GM19043 (cell line): ENCODE data around the gene TEC.
"Not testable (repeated sequence)": the region's sequence is repeated elsewhere in the genome, so short reads cannot be mapped to it uniquely, and the experiment has no call there.

Experiments
- ATAC-seq: cut with Tn5 transposase; IDR thresholded peaks from one replicate; pipeline ENCODE4 v1.9.1; 2021; ENCODE audit warnings: low read depth; ENCODE audit not compliant: unreplicated experiment

TEC gene

DNA sequence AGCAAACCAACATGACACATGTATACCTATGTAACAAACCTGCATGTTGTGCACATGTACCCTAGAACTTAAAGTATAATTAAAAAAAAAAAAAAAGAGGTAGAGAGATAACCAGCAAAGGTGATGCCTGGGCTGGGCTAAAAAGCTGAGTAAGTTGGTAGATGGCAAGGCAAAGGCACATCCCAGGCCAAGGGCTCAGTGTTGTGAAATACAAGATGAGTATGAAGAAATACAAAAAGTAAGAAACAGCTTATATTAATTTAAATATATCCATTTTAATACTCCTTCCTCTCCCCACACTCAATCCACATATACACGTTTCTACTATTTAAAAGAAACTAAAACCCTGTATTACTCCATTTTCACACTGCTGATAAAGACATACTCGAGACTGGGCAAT lies 25.8 kb downstream of the TEC start:
- ATAC-seq: no peak

DNA sequence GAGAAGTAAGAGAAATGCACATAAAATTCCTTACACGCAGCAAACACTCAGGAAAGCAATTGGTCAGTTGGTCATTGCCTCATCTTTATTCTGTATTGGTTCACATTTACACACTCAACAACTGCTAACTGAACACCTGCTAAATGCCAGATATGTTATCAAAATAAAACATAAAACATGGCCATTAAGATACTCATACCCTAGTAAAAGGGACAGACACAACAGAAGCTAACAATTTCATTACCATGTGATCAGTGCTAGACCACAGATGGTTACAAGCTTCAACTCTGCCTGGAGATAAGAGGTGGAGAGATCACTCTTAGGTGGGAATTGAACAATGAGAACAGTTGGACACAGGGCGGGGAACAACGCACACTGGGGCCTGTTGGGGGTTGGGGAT lies 26.2 kb downstream of the TEC start:
- ATAC-seq: no peak

DNA sequence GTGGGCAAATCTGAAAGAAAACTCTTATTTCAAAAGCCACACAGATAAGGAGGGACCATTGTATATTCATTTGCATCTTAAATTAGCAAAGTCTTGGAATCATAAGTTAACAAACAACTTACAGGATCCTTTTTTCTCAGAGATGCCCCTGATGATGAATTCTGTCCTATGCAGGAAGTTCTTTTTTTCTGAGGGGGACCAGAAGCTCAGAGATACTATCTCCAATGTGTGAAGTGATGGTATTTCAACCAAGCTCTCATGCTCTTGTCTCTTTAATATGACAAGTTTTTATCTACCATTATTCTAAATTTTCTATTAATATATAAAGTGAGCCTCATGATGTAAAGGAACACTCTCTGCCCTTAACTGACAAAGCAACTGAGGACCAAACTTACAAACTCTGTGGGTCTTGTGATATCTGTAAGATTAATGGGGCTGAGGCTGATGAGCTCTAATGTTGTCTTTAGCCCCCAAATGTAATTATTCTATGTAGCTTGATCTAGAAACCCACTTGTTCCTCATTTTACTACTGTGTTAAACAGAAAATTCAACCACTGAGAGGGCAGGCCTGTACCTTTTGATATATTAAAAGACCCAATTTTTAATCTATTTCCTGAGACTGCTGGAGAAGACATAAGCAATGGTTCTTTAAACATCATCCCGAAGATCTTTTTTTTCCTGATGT lies 27.0 kb downstream of the TEC start:
- ATAC-seq: no peak

DNA sequence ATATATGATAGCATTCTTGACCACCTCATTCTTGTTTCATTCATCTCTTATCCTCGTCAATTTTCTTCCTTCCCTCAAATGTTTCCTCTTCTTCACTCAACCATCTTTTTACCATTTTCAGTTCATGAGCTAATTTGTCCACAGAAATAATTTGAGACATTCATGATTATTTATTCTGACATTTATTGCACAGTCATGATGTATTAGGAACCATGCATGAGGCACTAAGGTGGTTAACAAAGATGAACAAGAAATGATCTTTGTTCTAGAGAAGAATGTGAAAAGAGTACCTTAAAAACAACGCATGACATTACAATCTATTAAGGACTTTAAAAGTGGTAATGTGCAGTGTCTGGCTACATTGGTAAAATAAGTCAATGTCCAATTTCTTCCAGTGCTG lies 27.9 kb downstream of the TEC start:
- ATAC-seq: no peak

DNA sequence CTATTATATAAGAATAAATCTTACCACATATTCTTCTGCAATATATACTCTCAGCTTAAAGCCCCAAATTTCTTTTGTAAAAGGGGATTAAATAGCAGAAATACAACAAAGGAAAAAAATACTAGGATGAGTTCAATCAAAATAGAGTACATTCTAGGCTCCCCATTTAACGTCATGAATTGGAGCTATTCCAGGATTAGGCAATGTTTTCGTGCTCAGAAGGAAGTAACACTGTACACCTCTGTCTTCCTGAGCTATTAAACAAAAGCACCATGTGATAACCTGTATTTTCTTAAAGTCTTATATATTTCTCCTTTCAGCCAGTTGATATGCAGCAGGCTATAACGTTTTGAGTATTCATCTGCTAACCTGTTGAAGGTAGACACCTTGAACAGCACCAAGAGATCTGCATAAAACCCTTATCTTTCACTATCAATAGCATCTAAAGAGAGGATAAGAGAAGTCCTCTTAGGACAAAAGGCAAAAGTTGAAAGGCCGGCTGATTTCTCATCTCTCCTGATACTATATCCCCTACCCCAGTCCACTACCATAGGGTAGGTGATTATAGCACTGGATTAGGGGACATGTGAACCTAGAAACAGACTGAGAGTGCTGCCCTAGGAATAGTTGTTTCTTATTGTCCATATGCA lies 31.5 kb downstream of the TEC start:
- ATAC-seq: no peak

DNA sequence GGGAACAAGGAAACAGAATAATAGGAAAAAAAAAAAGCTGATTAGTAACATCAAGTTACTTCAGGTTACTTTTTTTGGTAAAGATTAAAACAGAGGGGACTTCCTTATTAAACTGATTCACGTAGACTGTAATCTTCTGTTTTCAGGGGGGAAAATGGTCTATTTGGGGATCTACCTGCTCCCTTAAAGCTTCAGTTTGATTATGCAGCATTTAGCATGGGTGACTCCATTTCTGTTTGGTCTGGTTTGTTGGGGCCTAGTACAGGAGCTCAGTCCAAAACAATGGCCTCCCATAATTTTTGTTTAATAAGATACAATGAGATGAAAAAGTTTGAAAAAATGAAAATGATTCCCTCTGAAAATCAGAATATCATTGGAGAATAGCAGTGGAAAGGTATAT lies 34.6 kb downstream of the TEC start:
- ATAC-seq: no peak

DNA sequence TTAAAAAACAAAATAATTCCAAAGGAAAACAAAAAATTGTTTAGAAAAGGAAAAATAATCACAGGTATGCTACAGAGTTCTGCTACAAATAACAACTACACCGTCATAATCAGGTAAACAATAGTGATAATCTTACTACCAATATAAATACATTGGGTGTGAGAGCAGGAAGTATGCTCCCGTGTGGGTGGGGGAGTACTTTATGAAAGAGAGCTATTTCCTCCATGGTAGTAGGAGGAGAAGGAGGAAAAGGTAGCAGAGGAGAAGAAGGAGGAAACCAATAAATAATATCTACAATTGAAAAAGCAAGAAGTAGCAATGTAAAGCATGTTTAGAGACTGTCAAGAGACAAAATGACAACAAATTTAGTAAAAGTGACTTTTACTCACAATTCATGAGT lies 35.1 kb downstream of the TEC start:
- ATAC-seq: no peak

DNA sequence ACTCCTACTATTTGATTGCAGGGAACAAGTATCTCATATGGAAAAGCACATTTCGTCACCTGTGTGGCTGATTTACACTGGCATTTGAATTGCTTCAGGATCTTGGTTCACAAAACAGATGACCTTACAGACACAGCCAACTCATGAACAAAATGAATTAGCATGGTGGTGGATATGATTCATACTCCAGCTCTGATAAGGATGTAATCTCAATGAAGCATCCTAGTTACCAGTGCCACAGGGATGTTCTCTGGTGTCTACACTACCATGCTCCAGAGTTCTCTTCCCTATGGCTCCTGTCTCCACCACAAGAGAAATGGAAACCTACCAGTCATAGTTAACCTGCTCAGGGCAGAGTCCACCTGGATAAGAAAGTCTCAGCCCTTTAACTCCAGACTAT lies 40.7 kb downstream of the TEC start:
- ATAC-seq: no peak

DNA sequence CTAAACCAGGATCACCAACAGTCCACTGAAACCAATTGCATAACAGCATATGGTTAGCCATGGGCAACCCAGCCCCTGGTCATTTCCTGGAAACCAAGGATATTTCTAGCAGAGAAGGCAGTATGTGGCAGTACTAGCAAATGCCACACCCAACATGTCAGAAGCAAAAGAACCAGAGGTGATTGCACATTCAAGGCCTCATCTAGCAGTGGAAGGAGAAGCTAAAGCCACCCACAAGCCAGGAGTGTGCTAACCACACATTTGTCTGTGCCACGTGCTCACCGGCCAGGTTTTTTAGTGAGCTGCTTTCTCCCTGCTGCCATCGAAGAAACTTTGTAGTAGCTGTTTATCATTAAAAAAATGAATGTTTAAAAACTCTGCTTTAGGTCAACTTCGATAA lies 42.0 kb downstream of the TEC start:
- no peak for ATAC-seq

DNA sequence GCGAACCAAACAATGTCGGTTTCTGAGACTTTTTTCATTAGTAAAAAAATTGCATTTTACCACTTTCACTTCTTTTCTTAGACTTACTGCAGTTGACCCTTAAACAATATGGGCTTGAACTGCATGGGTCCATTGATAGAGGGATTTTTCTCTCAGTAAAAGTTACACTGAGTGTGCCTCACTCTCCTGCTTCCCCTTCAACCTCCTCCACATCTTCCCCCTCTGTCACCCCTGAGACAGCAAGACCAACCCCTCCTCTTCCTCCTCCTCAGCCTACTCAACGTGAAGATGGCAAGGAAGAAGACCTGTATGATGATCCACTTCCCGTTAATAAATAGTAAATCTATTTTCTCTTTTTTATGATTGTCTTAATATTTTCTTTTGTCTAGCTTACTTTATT lies 43.4 kb downstream of the TEC start:
- ATAC-seq: no peak

DNA sequence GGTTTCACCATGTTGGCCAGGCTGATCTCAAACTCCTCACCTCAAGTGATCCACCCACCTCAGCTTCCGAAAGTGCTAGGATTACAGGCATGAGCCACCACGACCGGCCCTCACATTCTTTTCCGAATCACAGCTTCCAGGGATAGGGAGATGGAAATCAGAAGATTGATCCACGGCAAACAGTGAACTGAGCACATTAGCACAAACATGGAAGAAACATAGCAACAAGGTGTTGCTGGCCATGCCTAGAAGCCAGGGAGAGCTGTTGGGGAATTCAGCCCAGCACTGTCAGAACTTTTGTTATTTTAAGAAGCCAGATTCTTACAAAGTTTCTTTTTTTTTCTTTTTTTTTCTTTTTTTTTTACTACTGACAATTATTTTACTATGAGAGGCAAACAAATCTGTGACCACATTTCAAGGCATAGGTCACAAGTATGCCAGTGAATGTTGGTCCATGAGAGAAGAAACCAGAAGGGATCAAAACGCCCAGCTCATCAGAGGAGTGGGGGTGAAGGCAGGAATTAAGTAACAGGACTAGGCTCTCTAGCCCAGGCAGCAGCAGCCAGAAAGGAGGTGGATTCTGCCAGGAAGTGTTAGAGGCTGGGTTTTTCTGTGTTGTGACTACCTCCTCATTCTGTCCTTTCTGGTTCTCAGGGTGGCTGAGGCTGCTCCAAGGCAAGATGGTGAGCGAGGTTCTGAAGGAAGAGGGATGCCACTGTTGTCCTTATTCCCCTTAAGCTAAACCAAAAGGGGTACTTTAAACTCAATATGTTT lies 44.1 kb downstream of the TEC start:
- no peak for ATAC-seq

DNA sequence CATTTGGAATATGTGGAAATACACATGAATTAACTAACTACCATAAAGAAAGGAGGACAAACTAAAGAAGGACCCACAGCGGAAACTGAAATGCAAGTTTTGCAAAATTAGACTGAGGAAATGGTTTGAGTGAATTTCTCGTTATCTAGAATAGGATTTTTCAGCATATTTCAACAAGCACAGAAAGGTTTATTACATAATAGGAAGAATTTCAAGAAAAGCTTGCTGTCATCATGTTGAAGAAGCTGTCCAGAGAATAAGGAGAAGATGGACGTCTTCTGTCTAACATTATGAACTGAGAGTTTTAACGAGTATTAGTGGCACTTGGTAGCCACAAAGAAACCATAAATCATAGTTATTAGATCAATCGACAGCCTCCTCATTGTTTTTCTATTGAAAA lies 45.0 kb downstream of the TEC start:
- no peak for ATAC-seq

DNA sequence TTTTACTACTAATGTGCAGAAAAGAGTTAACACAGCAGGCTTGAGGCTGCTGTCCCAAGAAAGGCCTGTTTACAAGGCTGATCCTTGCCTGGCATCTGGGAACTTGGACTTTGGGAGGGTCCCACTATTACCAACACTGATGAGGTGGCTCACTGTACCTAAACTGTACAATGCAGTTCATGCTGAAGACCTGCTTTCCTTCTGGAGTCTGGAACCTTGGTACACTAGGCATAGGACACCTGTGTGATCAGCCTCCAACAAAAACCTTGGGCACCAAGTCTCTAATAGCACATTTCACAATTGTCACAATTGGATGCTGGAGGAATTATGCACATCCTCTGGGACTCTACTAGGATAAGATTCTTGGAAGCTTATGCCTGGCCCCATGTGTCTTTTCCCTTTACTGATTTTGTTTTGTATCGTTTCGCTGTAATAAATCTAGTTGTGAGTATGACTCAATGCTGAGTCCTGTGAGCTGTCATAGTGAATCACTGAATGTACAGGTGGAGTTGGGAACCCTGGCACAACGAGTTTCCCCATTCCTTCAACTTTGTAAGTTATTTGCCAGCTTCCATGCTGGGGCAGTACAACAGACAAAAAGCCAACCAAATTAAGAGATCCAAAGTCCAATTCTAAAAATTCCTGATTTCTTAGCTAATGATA lies 45.9 kb downstream of the TEC start:
- no peak for ATAC-seq

DNA sequence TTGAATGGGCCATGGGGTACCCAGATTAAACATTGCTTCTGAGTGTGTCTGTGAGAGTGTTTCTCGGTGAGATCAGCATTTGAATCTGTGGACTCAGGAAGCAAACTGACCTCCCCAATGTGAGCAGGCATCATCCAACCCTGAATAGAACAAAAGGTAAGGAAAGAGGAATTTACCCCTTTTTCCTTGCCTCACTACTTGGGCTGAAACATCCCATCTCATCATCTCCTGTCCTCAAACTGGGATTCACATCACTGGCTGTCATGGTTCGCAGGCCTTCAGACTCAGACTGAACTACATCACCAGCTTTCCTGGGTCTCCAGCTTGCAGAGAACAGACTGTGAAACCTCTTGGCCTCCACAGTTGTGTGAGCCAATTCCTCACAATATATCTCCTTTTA lies 47.1 kb downstream of the TEC start:
- no peak for ATAC-seq

DNA sequence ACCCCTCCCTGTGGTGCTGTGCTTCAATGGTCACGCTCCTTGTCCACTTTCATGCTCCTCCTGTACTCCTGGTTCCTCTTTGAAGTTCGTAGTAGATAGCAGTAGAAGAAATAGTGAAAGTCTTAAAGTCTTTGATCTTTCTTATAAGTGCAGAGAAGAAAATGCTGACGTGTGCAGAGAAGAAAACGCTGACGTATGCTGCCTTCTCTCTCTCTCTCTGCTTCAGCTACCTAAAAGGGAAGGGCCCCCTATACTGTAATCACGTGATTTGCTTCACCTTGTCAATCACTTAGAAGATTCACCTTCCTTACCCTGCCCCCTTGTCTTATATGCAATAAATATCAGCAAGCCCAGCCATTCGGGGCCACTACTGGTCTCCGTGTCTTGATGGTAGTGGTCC lies 50.2 kb downstream of the TEC start:
- not testable (repeated sequence) for ATAC-seq

DNA sequence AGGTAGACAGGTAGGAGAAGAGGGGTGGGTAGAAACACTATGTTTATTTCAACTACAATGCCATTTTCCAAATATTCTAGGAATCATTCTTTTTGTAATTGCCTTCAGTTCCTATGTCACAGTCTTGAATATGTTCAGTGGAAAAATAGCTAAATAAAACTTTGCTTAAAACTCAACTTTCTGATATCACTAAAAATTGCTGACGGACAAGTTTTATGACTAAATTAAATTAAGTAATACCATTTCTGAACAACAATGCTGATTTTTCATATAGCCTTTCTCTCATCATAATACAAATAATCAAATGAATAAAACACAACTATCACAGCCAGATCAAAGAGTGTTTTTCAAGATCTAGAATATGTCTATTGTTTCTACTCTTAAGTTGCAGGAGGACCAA lies 53.1 kb downstream of the TEC start:
- ATAC-seq: no peak

DNA sequence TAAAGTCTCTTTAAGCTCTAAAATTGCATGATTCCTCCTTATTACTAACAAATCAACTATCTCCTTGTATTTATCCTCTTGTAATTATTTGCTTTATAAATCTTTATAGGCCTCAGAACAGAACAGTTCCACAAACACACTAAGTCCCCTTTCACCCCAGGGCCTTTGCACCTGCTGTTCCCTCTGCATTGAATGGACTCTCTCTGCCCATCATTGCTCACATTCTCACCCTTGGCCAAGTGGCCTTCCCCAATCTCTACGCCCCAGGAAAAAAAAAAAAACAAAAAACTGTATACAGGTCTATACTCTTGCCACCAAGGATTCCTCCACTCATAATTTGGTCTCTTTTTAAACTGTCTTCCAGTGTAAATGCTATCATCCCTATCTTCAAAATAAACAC lies 53.7 kb downstream of the TEC start:
- ATAC-seq: no peak

DNA sequence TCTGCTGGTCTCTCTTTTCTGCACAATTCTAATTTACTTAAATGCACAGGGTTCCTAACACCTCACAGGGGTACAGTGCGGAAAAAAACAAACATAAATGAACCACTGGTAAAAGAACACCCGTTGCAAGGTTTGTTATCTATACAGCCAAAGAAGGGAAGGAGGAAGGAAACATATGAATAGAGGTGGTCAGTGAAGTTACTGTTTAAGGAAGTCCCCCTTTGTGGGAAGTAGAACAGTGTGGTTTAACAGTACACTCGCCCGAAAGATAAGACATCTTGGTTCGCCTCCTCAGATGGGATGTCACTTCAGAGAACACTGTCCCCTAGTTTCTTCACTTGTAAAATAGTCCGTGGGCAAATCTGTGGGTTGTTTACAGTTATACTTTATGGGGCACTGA lies 57.5 kb downstream of the TEC start:
- peak; percentile 82 for ATAC-seq

DNA sequence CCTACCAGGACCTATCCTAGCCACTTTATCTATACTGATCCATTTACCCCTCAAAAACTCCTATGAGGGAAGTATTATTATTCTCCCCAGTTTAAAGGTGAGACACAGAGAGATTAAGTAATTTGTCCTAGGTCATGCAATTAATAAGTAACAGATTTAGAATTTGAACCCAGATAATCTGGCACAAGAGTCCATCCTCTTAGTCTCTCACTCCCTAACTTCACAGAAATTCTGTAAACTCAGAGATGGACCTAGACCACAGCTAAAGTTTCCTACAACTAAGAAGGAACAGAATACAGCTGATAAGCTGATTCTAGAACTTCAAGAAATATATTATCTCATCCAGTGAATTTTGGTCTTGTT lies 58.7 kb downstream of the TEC start:
- ATAC-seq: no peak

DNA sequence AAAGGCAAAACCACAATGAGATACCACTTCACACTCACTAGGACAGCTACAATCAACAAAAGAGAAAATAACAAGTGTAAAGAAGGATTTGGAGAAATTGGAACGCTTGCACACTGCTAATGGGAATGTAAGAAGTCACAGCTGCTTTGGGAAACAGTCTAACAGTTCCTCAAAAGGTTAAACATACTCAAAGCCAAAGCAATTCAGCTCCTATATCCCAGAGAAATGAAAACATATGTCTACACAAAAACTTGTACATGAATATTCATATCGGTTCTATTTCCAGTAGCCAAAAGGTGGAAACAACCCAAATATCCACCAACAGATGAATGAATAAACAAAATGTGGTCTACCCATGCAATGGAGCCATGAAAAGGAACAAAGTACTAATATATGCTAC lies 64.0 kb downstream of the TEC start:
- no peak for ATAC-seq

DNA sequence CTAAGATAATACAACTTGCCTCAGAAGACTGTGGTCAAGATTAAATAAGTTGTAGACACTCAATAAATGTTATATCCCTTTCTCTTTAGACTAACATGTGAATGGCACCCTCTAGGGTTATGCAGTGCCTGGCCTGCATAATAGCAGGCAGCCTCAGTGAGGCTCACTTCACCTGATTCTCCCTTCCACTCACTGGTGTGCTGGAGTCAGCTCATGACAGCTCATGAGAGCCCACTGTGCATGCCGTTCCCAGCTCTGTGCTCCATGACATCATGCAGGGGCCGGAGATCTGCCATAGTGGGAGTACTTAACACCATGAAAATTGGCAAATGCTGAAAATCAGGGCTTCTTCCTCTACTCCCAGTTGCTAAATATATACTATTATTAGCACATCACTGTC lies 64.5 kb downstream of the TEC start:
- no peak for ATAC-seq

DNA sequence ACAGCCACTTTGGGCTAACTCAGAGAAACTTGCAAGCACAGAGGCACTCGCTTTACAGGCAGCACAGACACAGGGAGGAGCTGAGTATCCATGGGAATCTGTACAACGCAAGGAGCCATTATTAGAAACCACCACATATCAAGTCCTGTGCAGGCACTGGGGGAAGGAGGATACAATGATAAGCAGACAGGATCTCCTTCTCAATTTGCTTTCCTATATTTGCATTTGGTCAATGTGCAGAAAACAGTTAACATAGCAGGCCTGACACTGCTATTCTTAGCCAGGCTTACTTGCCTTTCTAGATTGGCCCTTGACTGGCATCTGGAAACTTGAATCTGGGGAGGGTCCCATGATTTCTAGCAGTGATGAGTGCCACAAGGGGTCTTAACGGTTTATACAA lies 65.8 kb downstream of the TEC start:
- peak; percentile 43 for ATAC-seq
